ENCODE data around the gene TRO.

DNA sequence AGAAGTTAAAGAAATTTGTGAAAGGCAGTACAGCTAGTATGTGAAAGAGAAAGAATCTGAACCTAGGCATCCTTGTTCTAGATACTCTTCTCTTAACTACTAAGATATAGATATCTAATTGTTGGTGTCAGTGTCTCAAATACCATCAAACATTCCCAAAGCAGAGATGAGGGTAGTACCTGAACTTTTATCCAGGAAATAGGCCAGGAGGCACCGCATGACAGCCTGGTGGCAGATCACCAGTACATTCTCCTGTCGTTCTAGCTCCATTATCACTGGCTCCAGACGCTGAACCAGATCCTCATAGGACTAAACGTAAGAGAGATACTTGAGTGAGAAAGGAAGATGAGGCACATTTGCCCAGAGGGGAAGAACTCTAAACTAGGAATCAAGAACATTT, 16.8 kb downstream of the TRO start:
- TF ChIP-seq, protein P1, sequence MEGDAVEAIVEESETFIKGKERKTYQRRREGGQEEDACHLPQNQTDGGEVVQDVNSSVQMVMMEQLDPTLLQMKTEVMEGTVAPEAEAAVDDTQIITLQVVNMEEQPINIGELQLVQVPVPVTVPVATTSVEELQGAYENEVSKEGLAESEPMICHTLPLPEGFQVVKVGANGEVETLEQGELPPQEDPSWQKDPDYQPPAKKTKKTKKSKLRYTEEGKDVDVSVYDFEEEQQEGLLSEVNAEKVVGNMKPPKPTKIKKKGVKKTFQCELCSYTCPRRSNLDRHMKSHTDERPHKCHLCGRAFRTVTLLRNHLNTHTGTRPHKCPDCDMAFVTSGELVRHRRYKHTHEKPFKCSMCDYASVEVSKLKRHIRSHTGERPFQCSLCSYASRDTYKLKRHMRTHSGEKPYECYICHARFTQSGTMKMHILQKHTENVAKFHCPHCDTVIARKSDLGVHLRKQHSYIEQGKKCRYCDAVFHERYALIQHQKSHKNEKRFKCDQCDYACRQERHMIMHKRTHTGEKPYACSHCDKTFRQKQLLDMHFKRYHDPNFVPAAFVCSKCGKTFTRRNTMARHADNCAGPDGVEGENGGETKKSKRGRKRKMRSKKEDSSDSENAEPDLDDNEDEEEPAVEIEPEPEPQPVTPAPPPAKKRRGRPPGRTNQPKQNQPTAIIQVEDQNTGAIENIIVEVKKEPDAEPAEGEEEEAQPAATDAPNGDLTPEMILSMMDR (IDR thresholded peaks at IDR 0.05) = no peak
- no peak for TF ChIP-seq POLR2A (IDR thresholded peaks at IDR 0.05)
